ENCODE results near the gene GP1BB. TPM values are rescaled to one million over a fixed set of nuclear protein-coding genes. Genes with fewer than 3 reads are reported as not detected.

Gene GP1BB
- total RNA-seq, 1 donor from 2014 or later = not detected

DNA sequence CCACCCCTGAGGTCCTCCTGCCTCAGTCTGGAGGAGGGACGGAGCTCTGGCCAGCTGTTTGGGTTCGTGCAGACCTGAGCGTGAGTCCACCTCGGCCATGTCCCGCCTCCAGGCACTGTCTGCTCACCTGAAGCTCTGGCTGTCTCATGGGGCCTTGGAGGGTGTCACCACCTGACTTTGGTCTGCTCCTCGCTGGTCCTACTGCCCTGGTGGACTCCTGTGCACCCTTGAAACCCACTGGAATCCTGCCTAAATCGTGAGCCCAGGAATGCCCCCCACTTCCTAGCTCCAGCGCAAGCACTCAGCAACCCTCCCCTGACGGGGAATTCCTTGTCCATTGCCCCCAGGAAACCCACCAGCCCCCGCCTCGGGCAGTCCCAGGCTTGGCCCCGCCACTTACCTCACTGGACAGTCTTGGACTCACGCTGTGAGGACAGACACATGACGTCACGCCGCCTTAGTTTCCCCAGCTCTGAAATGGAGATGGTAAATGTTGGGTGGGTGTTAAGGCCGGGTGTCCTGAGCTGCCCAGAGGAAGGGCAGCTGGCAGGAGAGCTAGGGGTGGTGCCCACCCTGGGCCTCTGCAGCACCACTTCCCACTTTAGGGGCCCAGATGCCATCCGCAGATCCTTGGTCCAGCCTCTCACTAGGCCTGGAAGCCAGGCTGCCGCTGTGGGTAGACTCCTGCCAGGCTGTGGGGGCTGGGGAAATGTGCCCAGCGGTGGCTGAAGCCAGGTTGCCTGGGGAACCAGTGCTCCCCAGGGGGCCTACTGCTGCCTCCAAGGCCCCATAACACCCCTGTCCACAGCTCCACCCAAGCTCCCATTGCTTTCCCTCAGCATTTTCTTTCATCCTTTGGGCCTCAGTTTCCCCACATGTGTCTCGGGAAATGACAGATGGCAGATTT, 19.1 kb downstream of the GP1BB start:
- Histone ChIP-seq H3K27ac (replicated peaks) (no peak overlapping the region), H3K36me3 (no peaks in the 10 kb centered on the region), H3K4me1 (peaks cover 30% of the 10 kb centered on the region), H3K9me3 (replicated peaks) (no peaks in the 10 kb centered on the region), H3K4me3 (no peak overlapping the region), H3K27me3 (ENCODE audit: low read depth) (peaks cover 21% of the 10 kb centered on the region)
- no peak for DNase-seq
- TF ChIP-seq, protein P1, sequence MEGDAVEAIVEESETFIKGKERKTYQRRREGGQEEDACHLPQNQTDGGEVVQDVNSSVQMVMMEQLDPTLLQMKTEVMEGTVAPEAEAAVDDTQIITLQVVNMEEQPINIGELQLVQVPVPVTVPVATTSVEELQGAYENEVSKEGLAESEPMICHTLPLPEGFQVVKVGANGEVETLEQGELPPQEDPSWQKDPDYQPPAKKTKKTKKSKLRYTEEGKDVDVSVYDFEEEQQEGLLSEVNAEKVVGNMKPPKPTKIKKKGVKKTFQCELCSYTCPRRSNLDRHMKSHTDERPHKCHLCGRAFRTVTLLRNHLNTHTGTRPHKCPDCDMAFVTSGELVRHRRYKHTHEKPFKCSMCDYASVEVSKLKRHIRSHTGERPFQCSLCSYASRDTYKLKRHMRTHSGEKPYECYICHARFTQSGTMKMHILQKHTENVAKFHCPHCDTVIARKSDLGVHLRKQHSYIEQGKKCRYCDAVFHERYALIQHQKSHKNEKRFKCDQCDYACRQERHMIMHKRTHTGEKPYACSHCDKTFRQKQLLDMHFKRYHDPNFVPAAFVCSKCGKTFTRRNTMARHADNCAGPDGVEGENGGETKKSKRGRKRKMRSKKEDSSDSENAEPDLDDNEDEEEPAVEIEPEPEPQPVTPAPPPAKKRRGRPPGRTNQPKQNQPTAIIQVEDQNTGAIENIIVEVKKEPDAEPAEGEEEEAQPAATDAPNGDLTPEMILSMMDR (IDR thresholded peaks at IDR 0.05; ENCODE audit: borderline replicate concordance) = no peak
- intact Hi-C loops (cut with micrococcal nuclease) = no loop called here

DNA sequence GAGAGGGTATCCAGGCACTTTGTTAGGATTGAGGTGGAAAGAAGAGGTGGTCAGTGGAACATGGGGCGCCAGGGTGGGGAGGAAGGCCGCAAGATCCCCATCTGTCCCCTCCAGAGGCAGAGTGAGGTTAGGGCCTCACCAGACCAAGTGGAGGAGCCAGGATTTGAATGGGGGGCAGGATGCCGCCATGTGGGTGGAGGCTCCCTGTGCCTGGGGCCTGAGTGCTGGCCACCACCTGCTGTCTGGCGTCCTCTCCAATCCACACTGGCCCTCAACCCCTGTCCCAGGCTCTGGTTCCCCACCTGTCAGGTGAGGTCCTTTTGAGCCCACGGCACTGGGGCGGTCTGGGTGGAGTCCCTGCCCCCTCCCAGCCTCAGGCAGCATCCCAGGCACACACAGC, 19.7 kb downstream of the GP1BB start:
- Histone ChIP-seq H3K27ac (replicated peaks) (no peak overlapping the region), H3K27me3 (ENCODE audit: low read depth) (peaks cover 14% of the 10 kb centered on the region), H3K36me3 (no peaks in the 10 kb centered on the region), H3K4me1 (peaks cover 24% of the 10 kb centered on the region), H3K4me3 (no peak overlapping the region), H3K9me3 (replicated peaks) (no peaks in the 10 kb centered on the region)
- TF ChIP-seq, protein P1 (IDR thresholded peaks at IDR 0.05; ENCODE audit: borderline replicate concordance) = no peak
- DNase-seq = no peak
- intact Hi-C loops (cut with micrococcal nuclease) = no loop called here

DNA sequence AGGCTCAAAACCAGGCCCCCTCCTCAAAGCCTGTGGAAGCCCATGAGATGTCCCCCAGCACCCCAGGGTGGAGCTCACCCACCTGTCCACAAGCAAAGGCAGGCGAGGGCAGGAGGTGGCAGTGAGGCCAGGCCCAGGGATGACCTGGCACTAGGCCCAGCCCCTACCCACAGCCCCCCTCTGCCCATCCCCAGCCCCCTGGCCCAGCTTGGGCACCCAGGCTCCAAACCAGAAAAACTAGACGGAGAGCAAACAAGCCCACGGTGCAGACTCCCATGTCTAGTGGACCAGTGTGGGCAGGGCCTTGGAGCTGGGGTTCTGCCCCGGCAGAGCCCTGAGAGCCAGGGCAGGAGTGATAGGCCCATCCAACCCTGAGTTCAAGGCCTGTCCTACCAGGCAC, 20.3 kb downstream of the GP1BB start:
- intact Hi-C loops (cut with micrococcal nuclease) = no loop called here
- H3K4me3 ChIP-seq = no peak overlapping the region
- peaks cover 8% of the 10 kb centered on the region for H3K27me3 ChIP-seq (ENCODE audit: low read depth)
- peaks cover 24% of the 10 kb centered on the region for H3K4me1 ChIP-seq
- H3K36me3 ChIP-seq = no peaks in the 10 kb centered on the region
- H3K9me3 ChIP-seq (replicated peaks) = no peaks in the 10 kb centered on the region
- TF ChIP-seq, protein P1 (IDR thresholded peaks at IDR 0.05; ENCODE audit: borderline replicate concordance) = no peak
- H3K27ac ChIP-seq (replicated peaks) = no peak overlapping the region
- DNase-seq = no peak

DNA sequence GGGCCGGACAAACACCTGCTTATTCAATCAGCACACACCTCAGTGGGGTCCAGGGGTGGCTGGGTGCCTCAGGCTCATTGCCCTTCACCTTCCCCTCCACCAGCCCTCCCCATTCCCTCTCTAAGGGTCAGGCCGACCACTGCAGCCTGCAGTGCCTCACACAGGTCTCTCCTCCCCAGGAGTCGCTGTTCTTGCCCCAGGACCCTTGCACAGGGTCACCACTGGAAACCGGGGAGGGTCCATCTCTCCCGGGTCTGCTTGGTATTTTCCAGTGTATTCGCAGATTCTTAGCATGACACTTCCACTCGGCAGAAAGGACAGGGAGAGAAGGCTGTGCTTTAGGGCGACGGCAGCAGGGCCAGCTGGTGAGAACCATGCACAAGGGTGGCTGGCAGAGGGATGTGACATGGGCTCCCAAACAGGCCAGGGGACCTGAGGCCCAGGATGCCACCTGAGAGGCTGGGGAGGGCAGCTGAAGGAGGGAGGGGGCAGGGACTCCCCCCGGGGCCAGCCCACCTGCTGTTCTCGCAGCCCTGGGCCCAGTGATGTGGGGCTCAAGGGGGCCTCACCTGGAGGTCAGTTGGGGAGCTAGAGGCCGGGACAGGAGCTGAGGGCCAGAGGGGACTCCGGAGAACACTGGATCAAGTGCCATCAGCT, 21.1 kb downstream of the GP1BB start:
- TF ChIP-seq, protein P1 (IDR thresholded peaks at IDR 0.05; ENCODE audit: borderline replicate concordance) = no peak
- no peak for DNase-seq
- peaks cover 24% of the 10 kb centered on the region for H3K4me1 ChIP-seq
- intact Hi-C loops (cut with micrococcal nuclease) = no loop called here
- H3K9me3 ChIP-seq (replicated peaks) = no peaks in the 10 kb centered on the region
- H3K36me3 ChIP-seq = no peaks in the 10 kb centered on the region
- H3K27ac ChIP-seq (replicated peaks) = peak overlapping the region; percentile 79
- H3K27me3 ChIP-seq (ENCODE audit: low read depth) = peaks cover 4% of the 10 kb centered on the region
- H3K4me3 ChIP-seq = no peak overlapping the region

DNA sequence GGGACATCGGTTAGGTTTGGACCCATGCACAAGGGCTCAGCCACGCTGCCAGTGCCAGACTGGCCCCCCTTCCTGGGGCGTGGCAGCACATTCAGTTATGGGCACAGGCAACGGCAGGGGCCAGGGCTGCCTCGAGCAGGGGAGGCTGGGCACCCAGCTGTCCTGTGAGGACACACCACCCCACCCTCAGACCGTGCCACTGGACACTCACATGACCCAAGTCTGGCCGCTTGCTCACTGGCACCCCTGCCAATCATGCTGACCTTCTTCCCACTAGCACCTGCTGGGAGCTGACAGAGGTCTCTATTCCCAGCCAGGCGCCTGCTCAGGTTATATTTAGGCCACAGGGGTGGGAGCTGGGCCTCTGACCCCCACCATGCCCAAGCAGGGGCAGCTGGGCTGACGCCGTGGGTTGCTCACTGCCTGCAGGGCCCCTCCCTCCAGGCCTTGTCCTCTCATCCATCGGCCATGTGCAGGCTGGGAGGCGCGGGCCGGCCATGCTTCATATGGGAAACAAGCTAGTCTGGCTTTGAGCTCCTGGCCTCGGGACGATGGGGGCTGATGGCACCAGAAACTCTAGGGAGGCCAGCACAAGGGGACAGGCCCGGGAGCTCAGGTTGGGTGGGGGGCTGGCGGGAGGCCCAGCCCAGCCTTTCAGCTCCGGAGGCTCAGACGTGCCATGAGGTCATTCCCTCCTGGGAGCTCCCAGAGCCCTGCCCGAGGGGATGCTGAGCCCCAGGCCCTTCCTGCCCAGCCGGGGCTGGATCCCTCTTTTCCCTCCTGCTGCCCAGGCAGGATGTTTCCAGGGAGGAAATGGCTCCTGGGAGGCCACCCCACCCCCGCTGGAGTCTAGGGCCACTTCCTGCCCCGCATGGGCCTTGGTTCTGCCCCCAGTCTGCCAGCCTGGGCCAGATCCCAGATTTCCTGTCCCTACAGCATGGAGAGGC, 22.1 kb downstream of the GP1BB start:
- TF ChIP-seq, protein P1 (IDR thresholded peaks at IDR 0.05; ENCODE audit: borderline replicate concordance) = no peak
- H3K9me3 ChIP-seq (replicated peaks) = no peaks in the 10 kb centered on the region
- H3K4me3 ChIP-seq = no peak overlapping the region
- H3K27ac ChIP-seq (replicated peaks) = peak overlapping the region; percentile 79
- peak; percentile 79 for DNase-seq
- intact Hi-C loops (cut with micrococcal nuclease) = no loop called here
- H3K27me3 ChIP-seq (ENCODE audit: low read depth) = peaks cover 13% of the 10 kb centered on the region
- H3K4me1 ChIP-seq = peaks cover 24% of the 10 kb centered on the region
- H3K36me3 ChIP-seq = no peaks in the 10 kb centered on the region
